Dermis microvascular lymphatic vessel endothelial cell (primary cell): ENCODE results near the gene TMCC1. TPM values are rescaled to one million over a fixed set of nuclear protein-coding genes. Genes with fewer than 3 reads are reported as not detected.

Source experiments
- DNase-seq, 2 donors: peaks; one replicate each; pipeline versions ENCODE4 v3.0.0 to v3.0.0-alpha.2; 2010; ENCODE audit warnings: low read depth in 2 of 2
- total RNA-seq: library from RNA; depleted of rRNA; stranded (reverse); fragments of >200 nt; gene quantifications from 2 replicates; pipeline ENCODE4 v1.2.1, GENCODE V29; 2014

Gene TMCC1
- total RNA-seq, 1 donor from 2014 or later, result 34.7 TPM

DNA sequence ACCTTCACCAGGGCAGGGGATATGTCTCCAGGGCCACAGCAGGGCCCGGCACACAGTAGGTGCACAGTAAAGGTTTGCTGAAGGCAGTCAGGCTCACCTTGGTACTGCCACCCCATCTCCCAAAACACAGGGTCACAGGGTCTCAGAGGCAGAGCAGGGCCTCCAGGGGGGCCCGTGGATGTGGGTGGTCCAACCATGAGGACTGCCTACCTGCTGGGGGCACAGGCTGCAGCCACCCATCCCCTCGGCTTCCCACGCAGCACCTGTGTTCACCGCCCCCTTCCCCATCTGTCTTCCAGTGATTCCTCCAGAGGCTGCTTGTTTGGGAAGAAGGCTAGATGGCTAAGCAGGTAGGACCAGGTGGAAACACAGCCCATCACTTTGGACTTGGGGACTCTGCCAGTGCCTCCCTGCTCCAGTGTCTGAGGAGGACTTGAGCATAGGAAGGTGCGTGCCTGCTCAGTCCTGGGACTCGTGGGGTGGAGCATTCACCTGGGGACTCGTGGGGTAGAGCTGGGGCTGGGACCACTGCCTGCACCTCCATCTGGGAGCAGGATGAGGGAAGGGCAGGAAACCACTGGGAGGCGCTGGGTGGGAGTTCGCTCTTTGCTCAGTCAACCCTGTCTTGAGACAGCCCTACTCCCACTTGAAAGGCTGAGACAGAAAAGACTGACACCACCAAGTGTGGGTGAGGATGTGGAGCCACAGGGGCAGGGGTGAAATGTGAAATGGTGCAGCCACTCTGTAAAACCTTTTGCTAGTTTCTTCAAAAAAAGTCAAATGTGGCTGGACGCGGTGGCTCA is 268.2 kb downstream of the TMCC1 start:
- DNase-seq, result peak in 1 of 2 donors; percentile 59

- no peak for DNase-seq
These were observed 269.0 kb downstream of the TMCC1 start for GRCh38 chr3:129624347-129625071.

DNA sequence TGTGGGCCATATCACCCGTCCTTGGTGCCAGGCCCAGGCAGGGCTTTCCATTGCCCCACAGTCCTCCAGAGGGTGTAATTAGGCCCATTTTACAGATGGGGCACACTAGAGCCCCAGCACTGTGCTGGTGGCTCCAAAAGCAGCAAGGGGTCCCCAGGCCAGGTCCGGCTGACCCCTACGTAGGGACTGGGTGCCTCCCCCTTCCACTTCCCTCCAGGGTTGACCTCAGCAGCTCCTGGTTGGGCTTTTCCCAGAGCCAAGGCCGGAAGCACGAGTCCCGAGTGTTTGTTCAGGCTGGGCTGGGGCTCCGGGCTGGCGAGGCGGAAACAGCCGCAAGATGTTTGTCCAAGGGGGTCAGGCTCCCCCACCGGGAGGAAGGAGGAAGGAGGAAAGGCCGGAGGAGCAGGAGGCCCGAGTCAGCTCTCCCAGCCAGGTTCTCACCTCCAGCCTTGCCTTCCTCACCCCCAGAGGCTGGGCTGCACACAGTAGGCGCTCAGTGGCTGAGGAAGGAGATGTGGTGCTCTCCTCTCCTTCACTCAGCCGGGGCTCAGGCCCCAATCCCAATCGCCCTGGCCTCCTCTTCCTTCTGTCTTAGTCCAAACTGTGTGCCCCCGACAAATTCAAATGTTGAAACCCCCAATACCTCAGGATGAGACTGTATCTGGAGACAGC is 269.9 kb downstream of the TMCC1 start:
- peak; percentile 58 to 96 for DNase-seq

DNA sequence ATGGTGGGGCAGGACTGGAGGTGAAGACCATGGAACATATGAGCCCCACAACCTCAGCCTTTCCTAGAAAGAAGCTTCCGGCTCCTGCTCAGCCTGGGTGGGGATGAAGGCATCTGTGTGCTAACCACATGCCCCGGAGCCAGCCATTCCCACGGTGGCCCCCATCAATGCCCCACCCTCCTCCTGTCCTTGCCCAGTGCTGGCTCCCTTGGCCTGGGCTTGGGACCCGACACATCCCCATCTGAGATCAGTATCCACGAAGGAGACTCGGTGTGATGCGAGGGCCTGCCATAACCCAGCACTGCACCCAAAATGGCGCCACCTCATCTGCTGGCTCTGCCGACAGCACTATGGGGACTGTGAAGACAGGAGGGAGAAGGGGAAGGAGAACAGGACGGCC is 270.6 kb downstream of the TMCC1 start:
- peak in 1 of 2 donors; percentile 35 for DNase-seq

- peak in 1 of 2 donors; percentile 52 for DNase-seq
These were observed 271.2 kb downstream of the TMCC1 start for GRCh38 chr3:129622226-129622874.

DNA sequence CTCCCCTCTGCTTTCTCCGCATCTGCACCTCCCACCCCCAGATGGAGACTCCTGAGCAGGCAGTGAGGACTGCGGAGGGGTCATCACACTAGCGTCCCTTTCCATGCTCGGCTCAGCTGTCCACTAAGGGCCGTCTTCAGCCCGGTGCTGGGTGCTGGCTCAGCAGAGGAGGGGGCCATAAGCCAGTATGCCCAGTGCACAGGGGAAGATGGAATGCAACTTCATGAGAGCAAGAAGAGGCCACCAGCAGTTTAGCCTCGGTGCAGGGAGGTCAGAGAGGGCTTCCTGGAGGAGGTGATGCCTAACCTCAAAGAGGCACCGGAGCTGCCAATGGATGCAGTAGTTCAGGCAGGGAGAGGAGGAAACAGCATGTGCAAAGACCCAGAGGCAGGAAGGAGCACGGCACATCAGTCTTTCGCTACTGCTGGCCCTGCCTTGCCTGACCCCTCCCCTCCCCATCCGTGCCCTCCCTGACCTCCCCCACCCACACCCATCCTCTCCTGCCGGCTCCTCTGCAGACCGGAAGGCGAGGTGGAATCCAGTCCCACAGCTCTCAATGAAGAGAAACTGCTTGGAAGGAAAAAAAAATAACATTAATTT is 271.8 kb downstream of the TMCC1 start:
- DNase-seq, result peak in 1 of 2 donors; percentile 76

- DNase-seq, result no peak
These were observed 272.5 kb downstream of the TMCC1 start for GRCh38 chr3:129620828-129621559.

GRCh38 chr3:129619726-129620162 is 273.8 kb downstream of the TMCC1 start:
- DNase-seq, result no peak

DNA sequence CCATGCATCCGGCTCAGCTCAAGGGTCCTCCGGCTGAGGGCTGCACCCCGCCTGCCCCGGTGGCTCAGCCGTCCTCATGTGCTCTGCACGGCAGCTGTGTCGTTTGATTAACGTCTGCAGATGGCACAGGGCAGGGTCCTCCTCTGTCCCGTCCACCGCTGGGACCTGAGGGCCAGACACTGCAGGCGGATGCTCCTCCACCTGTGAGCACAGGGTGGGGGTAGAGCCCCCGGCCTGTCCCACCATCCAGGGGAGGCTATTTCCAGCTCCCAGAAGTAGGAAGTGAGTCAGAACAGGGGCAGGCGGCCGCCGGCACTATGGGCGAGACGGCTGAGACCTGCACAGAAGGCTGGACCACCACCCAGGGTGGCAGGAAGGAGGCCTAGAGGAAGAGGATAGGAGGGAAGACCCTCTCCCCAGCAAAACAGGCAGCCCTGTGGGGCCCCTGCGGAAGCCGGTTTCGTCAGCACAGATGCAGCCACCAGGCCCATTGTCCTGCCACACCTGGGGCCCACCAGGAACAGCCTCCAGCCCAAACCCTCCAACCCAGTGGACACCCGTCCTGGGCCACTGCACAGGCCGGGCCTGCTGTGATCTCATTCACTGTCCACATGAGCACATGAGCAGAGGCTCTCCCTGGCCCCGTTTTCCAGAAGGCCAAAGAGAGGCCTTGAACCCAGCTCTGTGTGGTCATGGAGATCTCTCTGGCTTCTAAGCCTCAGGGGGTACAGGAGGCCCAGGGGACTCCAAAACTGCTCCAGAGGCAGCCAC is 274.4 kb downstream of the TMCC1 start:
- DNase-seq, result peak in 1 of 2 donors; percentile 76

DNA sequence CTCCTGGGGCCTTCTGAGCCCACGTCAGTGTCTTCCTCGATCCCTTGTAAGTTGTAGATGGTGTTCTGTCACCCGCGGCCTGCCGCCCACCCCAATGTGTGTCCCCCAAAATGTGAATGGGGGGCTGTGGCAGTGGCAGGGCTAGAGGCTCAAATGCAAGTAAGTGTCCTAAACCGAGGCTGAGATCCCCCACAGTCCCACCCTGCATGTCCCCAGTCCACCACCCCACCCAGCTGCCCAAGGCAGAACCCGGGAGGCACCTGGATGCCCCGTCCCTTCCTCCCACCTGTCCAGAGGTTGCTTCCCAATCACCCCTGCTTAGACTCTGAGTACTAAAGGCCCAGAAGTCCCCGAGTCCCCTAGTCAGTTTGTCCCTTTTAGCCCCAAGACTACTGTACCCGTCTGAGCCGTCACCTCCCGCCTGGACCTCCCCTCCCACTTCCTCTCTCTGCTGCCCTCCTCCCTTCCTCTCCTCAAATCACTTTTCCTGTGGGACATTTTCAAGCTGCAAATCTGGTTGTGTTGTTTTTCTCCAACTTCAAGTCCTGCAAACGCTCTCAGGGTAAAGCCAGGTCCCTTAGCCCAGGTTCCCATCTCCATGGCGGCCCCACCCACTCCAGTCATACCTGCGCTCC is 275.2 kb downstream of the TMCC1 start:
- DNase-seq, result peak in 1 of 2 donors; percentile 32

DNA sequence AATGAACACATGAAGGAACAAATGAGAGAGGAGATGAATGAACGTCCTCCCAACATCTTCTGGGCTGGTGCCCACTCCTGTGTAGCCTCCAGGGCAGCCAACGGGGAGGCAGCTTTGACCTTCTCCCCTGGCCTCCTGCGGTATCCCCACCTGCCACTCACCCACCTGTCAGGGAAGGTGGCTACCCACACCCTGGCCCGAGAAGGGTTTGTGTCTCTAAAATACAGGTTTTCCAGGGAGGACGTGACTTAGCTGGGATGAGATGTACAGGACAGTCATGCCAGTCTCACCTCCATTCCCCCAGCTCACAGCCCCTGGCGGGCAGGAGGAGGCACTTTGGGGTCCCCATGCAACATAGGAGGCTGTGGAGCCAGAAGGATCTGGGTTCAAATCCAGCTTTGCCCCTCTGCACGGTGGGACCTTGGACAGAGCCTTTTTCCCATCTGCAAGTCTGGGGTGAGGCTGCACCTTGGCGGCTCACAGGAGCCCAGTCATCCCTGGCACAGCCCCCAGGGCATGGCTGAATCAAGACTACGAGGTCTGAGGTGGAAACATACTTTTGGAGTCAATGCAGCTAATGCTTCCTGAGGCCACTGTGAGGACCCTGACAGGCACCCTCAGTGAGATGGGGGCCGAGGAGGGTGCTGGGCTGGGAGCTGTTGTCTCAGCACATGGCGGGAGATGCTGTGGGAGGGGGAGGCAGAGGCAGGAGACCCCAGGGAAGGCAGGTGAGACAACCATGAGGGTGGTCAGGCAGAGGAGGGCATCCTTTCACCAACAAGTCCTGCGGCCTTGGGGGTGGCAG is 275.9 kb downstream of the TMCC1 start:
- DNase-seq, result no peak

- no peak for DNase-seq
These were observed 276.8 kb downstream of the TMCC1 start for GRCh38 chr3:129616713-129617112.

GRCh38 chr3:129616291-129616690 is 277.2 kb downstream of the TMCC1 start:
- DNase-seq, result no peak

GRCh38 chr3:129615751-129616281 is 277.7 kb downstream of the TMCC1 start:
- DNase-seq, result no peak

- no peak for DNase-seq
These were observed 278.6 kb downstream of the TMCC1 start for GRCh38 chr3:129614927-129615363.

DNA sequence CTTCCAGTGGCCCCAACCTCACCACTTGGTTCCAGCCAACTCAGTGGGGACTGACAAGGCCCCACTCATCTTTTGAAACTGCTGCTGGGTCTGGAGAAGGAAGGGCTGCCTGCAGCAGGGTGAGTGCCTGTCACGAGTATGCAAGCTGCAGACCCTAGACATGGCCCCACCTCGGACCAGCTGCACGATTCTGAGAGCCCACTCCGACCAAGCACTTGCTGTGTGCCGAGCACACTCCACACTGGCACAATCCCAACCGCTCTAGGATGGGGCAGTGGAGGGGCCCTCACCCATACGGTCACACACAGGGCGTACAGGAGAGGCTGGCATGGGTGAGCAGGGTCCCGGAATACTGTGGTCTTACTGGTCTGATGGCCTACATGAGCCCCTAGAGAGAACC is 279.1 kb downstream of the TMCC1 start:
- no peak for DNase-seq

- no peak for DNase-seq
These were observed 280.2 kb downstream of the TMCC1 start for GRCh38 chr3:129613367-129613740.
